Small intestine (tissue), 7 donors: ENCODE data around the gene CNTNAP1. TPM values are rescaled to one million over a fixed set of nuclear protein-coding genes. Genes with fewer than 3 reads are reported as not detected.
"Not testable (repeated sequence)": the region's sequence is repeated elsewhere in the genome, so short reads cannot be mapped to it uniquely, and the experiment has no call there.

Experiments used
- DNase-seq, 2 donors: peaks; one replicate each; pipeline versions ENCODE4 v3.0.0 to v3.0.0-alpha.2; 2013
- FAIRE-seq: peaks from 2 replicates; lab custom pipeline; 2012; peaks lifted over from hg19 to GRCh38; lab: Jason Lieb, UNC
- H3K27ac ChIP-seq, 3 donors: one replicate each; pipeline ENCODE4 v1.5.1; 2013; ENCODE audit warnings: low read length in 2 of 3, mild to moderate bottlenecking in 2 of 3, control low read depth in 1 of 3, inconsistent platforms in 1 of 3, low read depth in 1 of 3, moderate library complexity in 1 of 3
- H3K27me3 ChIP-seq, 3 donors: one replicate each; pipeline ENCODE4 v1.6.1; 2013; ENCODE audit warnings: low read length in 3 of 3, inconsistent platforms in 1 of 3; ENCODE audit not compliant: control insufficient read depth in 3 of 3, insufficient read depth in 3 of 3
- H3K36me3 ChIP-seq, 3 donors: one replicate each; pipeline ENCODE4 v1.6.1; 2013; ENCODE audit warnings: low read length in 3 of 3, inconsistent platforms in 1 of 3, low read depth in 1 of 3, mild to moderate bottlenecking in 1 of 3, moderate library complexity in 1 of 3; ENCODE audit not compliant: control insufficient read depth in 3 of 3, insufficient read depth in 2 of 3
- H3K4me1 ChIP-seq, 3 donors: one replicate each; pipeline ENCODE4 v1.6.1; 2013; ENCODE audit warnings: low read length in 2 of 3, inconsistent platforms in 1 of 3, low read depth in 1 of 3, mild to moderate bottlenecking in 1 of 3, moderate library complexity in 1 of 3; ENCODE audit not compliant: control insufficient read depth in 3 of 3, insufficient read depth in 2 of 3
- H3K4me3 ChIP-seq, 3 donors: one replicate each; pipeline ENCODE4 v1.5.1; 2013; ENCODE audit warnings: low read length in 3 of 3, control low read depth in 1 of 3, inconsistent platforms in 1 of 3, low read depth in 1 of 3, mild to moderate bottlenecking in 1 of 3, moderate library complexity in 1 of 3
- H3K9me3 ChIP-seq, 2 donors: one replicate each; pipeline ENCODE4 v1.6.1; 2013; ENCODE audit warnings: low read depth in 1 of 2, low read length in 1 of 2; ENCODE audit not compliant: control insufficient read depth in 2 of 2, insufficient read depth in 1 of 2
- WGBS, 3 donors: extraction: QIAGEN DNeasy Blood & Tissue Kit; methylation state at CpG; one replicate each; pipeline ENCODE4 v1.1.7; 2013; 5-methylcytosine and 5-hydroxymethylcytosine counted together
- polyA plus RNA-seq, 4 donors: library from polyadenylated mRNA; stranded (reverse) in 3 of 4; unstranded in 1 of 4; fragments of 200-250 nt in 3 of 4; fragments of 120-200 nt in 1 of 4; gene quantifications; one replicate each; pipeline versions ENCODE4 v1.2.1 to v1.2.3, GENCODE V29; 2013
- donor health status: healthy with polysubstance abuse.
- donor health status: control.
- donor health status: control.
- donor health status: Bipolar disorder and iron deficiency.
- donor health status: healthy.

The CNTNAP1 gene
- polyA plus RNA-seq, 4 donors: 0.54 to 2.7 (median 2.5) TPM; not detected in 1

DNA sequence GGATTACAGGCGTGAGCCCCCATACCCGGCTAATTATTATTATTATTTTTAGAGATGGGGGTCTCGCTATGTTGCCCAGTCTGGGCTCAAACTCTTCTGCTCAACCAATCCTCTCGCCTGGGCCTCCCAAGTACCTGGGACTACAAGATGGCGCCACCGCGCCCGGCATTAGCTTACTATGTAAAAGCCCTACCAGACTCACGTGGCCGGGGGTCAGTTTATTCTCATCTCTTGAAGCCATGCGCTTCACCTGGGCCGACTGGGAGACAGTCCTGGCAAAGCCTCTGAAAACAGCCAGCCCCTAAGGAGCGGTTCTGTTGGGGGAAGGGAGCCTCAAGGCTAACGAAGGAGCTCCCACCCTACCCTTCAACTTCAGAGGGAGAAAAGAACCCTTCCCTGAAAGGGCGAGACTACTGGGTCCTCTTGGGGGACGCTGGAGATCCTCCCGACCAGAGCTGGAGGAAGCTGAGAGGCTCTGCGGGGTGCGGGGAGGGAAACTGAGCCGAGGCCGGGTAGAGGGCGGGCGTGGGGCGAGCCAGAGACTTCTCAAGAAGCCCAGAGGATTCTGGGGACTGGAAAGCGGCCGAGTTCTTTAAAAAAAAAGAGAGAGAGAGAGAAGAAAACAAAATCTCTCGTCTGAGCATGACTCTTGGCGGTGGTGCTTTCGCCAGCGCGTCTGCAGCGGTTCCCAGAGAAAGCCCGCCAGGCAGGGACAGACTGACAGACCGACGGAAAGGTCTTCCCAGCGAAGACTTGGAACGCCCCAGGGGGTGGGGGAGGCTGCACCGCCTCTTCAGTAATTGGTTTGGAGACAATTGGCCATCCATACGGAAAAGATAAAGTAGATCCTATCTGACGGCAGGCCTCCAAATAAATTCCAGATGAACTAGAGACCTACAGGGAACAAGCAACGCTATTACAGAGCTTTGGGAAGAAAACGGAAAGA lies 28.9 kb upstream of the CNTNAP1 start:
- H3K4me3 ChIP-seq: peak overlapping the region in 1 of 3 donors; percentile 39
- DNase-seq (peak in 1 of 2 donors; percentile 41), FAIRE-seq (no peak)
- peaks cover 0 to 17% (median 0%) of the 10 kb centered on the region in 3 donors for H3K27me3 ChIP-seq
- no peaks in the 10 kb centered on the region for H3K36me3 ChIP-seq
- H3K4me1 ChIP-seq: peaks cover 0 to 9% (median 0%) of the 10 kb centered on the region in 3 donors
- WGBS, 3 donors: 29 to 36% (median 31%) methylated on average over 41 to 42 of the region's 42 CpGs
- peak overlapping the region in 2 of 3 donors; percentile 59 to 64 for H3K27ac ChIP-seq
- no peaks in the 10 kb centered on the region for H3K9me3 ChIP-seq

- WGBS, 3 donors: 57 to 73% (median 67%) methylated on average over 2 of the region's 2 CpGs
- no peak overlapping the region for H3K27ac ChIP-seq
- no peak for DNase-seq
Observed at GRCh38 chr17:42655528-42655927, 26.8 kb upstream of the CNTNAP1 start.

DNA sequence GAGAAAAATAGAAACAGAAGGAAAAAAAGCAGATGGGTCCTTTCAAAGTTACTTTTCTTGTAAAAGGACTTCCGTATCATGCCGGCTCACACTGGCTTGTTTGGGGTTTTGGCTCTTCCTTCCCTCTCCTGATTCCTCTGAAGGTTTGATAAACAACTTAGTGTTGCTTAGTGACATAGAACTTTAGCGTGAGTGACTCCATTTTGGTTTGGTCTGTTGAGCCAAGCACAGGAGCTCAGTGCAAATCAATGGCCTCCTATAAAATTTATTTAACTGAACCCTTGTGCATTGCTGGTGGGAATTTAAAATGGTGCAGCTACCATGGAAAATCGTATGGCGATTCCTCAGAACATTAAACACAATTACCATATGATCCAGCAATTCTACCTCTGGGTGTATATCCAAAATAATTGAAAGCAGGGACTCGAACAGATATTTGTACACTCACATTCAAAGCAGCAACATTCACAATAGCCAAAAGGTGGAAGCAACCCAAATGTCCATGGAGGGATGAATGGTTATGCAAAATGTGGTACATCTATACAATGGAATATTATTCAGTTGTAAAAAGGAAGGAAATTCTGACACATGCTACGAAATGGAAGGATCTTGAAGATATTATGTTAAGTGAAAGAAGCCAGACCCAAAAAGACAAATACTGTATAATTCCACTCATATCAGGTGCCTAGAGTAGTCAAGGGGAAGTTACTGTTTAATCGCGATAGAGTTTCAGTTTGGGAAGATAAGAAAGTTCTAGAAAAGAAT lies 24.3 kb upstream of the CNTNAP1 start:
- no peaks in the 10 kb centered on the region for H3K9me3 ChIP-seq
- 87 to 92% (median 88%) methylated on average over 9 of the region's 9 CpGs for WGBS, 3 donors
- peaks cover 5 to 30% (median 9%) of the 10 kb centered on the region in 3 donors for H3K4me1 ChIP-seq
- no peak overlapping the region for H3K4me3 ChIP-seq
- peaks cover 0 to 6% (median 0%) of the 10 kb centered on the region in 3 donors for H3K36me3 ChIP-seq
- FAIRE-seq (no peak), DNase-seq (no peak)
- H3K27ac ChIP-seq: no peak overlapping the region
- H3K27me3 ChIP-seq: peaks cover 0 to 15% (median 0%) of the 10 kb centered on the region in 3 donors

More at GRCh38 chr17:42655528-42655927, 26.8 kb upstream of the CNTNAP1 start:
- H3K36me3 ChIP-seq: no peaks in the 10 kb centered on the region
- FAIRE-seq: no peak
- no peaks in the 10 kb centered on the region for H3K9me3 ChIP-seq
- H3K4me1 ChIP-seq: peaks cover 4 to 25% (median 9%) of the 10 kb centered on the region in 3 donors
- peaks cover 0 to 16% (median 0%) of the 10 kb centered on the region in 3 donors for H3K27me3 ChIP-seq
- H3K4me3 ChIP-seq: no peak overlapping the region

DNA sequence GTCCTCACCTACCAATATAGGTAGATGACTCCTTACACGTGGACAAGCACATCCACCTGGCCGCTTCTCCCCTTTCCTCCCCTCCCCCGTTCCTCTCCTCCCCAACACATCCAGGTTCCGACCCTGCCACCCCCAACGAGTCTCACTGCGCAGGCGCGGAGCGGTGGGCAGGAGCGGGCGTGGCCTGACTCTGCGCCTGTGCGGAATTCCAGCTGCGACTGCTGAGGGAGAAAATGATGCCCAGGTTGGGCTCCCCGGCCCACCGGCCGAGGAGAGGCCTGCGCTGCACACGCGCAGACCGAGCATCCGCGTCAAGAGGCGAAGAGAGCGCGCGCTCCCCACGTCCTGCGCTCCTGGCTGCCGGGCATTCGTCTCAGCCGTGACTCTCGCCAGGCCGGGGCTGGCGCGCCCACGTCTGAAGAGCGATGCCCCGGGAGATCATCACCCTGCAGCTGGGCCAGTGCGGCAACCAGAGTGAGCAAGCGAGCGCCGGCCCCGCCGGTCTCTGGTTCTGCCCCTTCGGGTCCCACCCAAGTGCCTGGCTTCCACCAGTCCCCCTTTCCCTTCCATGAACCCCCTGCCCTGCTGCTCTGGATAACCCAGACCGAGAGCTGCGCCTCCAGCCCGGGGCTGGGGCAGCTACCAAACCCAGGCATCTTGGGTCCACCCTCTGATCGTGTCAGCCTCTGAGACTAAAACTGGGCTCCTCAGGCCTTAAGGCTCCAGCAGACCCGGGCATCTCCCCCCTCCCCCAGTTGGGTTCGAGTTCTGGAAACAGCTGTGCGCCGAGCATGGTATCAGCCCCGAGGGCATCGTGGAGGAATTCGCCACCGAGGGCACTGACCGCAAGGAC lies 23.0 kb upstream of the CNTNAP1 start, which contains the start of gene TUBG2:
Gene TUBG2 (plus strand): TSS at position 206 of the 853 bp plus-strand sequence. CDS start 220 bp downstream, at position 426.
- H3K27me3 ChIP-seq: peaks cover 0 to 2% (median 0%) of the 10 kb centered on the region in 3 donors
- H3K4me3 ChIP-seq: peak within 1 kb of the TSS; percentile 57 to 63 (median 59)
- peak; percentile 60 to 91 for DNase-seq
- no peaks in the 10 kb centered on the region for H3K9me3 ChIP-seq
- H3K4me1 ChIP-seq: peaks cover 5 to 23% (median 9%) of the 10 kb centered on the region in 3 donors
- H3K27ac ChIP-seq: peak within 1 kb of the TSS in 2 of 3 donors; percentile 49 to 62
- no peak for FAIRE-seq
- WGBS, 3 donors: 2 to 4% (median 2%) methylated on average over 44 to 59 of the region's 59 CpGs
- peaks cover 0 to 11% (median 0%) of the 10 kb centered on the region in 3 donors for H3K36me3 ChIP-seq

- Histone ChIP-seq H3K4me1 (peaks cover 5 to 25% (median 9%) of the 10 kb centered on the region in 3 donors), H3K4me3 (peak overlapping the region in 1 of 3 donors; percentile 63), H3K36me3 (peaks cover 0 to 11% (median 0%) of the 10 kb centered on the region in 3 donors)
- not testable (repeated sequence) for H3K27ac ChIP-seq, DNase-seq, FAIRE-seq, H3K9me3 ChIP-seq, H3K27me3 ChIP-seq
- WGBS, 3 donors: 40 to 67% (median 48%) methylated on average over 1 to 6 of the region's 14 CpGs
Observed at GRCh38 chr17:42659932-42660274, 22.4 kb upstream of the CNTNAP1 start.

GRCh38 chr17:42660692-42661345 lies 21.5 kb upstream of the CNTNAP1 start:
- no peaks in the 10 kb centered on the region for H3K9me3 ChIP-seq
- H3K27me3 ChIP-seq: no peaks in the 10 kb centered on the region
- FAIRE-seq (no peak), DNase-seq (peak; percentile 70 to 77)
- 20 to 45% (median 43%) methylated on average over 7 of the region's 7 CpGs for WGBS, 3 donors
- H3K4me1 ChIP-seq: peaks cover 5 to 25% (median 9%) of the 10 kb centered on the region in 3 donors
- H3K36me3 ChIP-seq: peaks cover 0 to 17% (median 0%) of the 10 kb centered on the region in 3 donors
- H3K27ac ChIP-seq: no peak overlapping the region
- H3K4me3 ChIP-seq: no peak overlapping the region

DNA sequence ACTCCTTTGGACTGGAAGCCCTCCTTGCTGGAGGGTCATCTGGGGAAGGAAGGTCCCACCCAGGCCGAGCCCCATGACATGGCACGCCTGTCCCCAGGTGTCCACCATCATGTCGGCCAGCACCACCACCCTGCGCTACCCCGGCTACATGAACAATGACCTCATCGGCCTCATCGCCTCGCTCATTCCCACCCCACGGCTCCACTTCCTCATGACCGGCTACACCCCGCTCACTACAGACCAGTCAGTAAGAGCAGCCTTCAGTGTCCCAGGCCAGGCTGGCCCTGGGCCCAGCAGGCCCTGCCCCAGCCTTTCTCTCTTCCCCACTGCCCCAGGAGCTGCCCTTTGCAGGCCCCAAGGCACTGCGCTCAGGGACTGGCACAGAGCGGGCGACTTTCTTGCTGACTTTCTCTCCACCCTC lies 16.7 kb upstream of the CNTNAP1 start:
- FAIRE-seq: no peak
- H3K27ac ChIP-seq: no peak overlapping the region
- H3K27me3 ChIP-seq: peaks cover 0 to 12% (median 0%) of the 10 kb centered on the region in 3 donors
- H3K36me3 ChIP-seq: peaks cover 0 to 58% (median 0%) of the 10 kb centered on the region in 3 donors
- no peaks in the 10 kb centered on the region for H3K9me3 ChIP-seq
- no peak for DNase-seq
- peaks cover 0 to 20% (median 4%) of the 10 kb centered on the region in 3 donors for H3K4me1 ChIP-seq
- WGBS, 3 donors: 88 to 90% (median 89%) methylated on average over 14 of the region's 14 CpGs
- no peak overlapping the region for H3K4me3 ChIP-seq
